Liver (tissue), 3 donors: ENCODE measurements around the gene FGF14.

Source experiments
- EGR1 ChIP-seq, 2 donors: IDR thresholded peaks; 2 replicates each; pipeline ENCODE4 v1.6.1; 2016 to 2018; ENCODE audit warnings: antibody characterized with exemption in 2 of 2, low read depth in 2 of 2
- GABPA ChIP-seq, 2 donors: IDR thresholded peaks in 1 of 2; conservative IDR thresholded peaks in 1 of 2; 2 replicates each; pipeline ENCODE4 v1.6.1; 2016; ENCODE audit warnings: antibody characterized with exemption in 2 of 2, mild to moderate bottlenecking in 1 of 2, moderate library complexity in 1 of 2
- HNF4G ChIP-seq: IDR thresholded peaks from 2 replicates; pipeline ENCODE4 v1.6.1; 2016; ENCODE audit warnings: antibody characterized with exemption
- RAD21 ChIP-seq, 2 donors: IDR thresholded peaks; 2 replicates each; pipeline ENCODE4 v1.6.1; 2016; ENCODE audit warnings: antibody characterized with exemption in 2 of 2, mild to moderate bottlenecking in 2 of 2
- SP1 ChIP-seq: IDR thresholded peaks from 2 replicates; pipeline ENCODE4 v1.6.1; 2018; ENCODE audit warnings: antibody characterized with exemption, mild to moderate bottlenecking
- TAF1 ChIP-seq: conservative IDR thresholded peaks from 2 replicates; pipeline ENCODE4 v1.6.1; 2016; ENCODE audit warnings: antibody characterized with exemption, mild to moderate bottlenecking
- TF ChIP-seq, protein P1 (sequence below): fragments of 150-350 bp; IDR thresholded peaks from 2 replicates; pipeline ENCODE4 v1.5.1; 2017; ENCODE audit warnings: improper control_type of control experiment, low read depth, low read length; ENCODE audit not compliant: missing input control
- TF ChIP-seq, protein P2 (sequence below): IDR thresholded peaks from 2 replicates; pipeline ENCODE4 v1.6.1; 2016; ENCODE audit warnings: antibody characterized with exemption
- TF ChIP-seq, protein P3 (sequence below): IDR thresholded peaks from 2 replicates; pipeline ENCODE4 v1.6.1; 2016; ENCODE audit warnings: antibody characterized with exemption
- TF ChIP-seq, protein P4 (sequence below): IDR thresholded peaks from 2 replicates; pipeline ENCODE4 v1.6.1; 2016; ENCODE audit warnings: antibody characterized with exemption, mild to moderate bottlenecking
- donor health status: healthy.
- donor health status: healthy.

DNA sequence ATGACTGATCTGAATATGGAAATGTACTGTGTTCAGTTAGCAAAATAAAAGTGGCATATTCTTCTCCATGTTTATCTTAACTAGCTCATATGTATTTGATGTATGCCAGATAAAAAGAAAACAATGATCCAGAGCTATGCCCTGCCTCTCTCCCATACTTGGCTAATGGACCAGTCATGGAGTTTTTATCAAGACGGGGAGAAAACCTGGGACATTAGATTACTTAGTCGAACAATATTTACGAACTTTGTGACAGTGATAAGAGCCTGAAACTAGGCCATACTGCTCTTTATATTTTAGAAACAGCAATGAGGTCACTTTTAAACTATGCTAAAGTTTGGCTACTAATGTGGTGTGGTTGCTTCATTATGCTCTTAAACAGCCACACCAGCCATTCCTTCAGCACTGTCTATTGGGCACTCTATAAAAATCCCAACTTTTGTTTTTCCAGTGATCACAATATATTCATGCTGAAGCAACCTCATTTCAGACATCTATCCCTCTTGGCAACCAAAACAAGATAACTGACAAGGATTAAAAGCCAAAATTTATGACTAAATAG is 265.0 kb downstream of the FGF14 start:
- TF ChIP-seq, protein P1, sequence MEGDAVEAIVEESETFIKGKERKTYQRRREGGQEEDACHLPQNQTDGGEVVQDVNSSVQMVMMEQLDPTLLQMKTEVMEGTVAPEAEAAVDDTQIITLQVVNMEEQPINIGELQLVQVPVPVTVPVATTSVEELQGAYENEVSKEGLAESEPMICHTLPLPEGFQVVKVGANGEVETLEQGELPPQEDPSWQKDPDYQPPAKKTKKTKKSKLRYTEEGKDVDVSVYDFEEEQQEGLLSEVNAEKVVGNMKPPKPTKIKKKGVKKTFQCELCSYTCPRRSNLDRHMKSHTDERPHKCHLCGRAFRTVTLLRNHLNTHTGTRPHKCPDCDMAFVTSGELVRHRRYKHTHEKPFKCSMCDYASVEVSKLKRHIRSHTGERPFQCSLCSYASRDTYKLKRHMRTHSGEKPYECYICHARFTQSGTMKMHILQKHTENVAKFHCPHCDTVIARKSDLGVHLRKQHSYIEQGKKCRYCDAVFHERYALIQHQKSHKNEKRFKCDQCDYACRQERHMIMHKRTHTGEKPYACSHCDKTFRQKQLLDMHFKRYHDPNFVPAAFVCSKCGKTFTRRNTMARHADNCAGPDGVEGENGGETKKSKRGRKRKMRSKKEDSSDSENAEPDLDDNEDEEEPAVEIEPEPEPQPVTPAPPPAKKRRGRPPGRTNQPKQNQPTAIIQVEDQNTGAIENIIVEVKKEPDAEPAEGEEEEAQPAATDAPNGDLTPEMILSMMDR = no peak
- no peak for TF ChIP-seq RAD21 (IDR thresholded peaks at IDR 0.05)
- no peak for TF ChIP-seq SP1
- no peak for TF ChIP-seq HNF4G
- TF ChIP-seq, protein P2, sequence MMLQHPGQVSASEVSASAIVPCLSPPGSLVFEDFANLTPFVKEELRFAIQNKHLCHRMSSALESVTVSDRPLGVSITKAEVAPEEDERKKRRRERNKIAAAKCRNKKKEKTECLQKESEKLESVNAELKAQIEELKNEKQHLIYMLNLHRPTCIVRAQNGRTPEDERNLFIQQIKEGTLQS = no peak
- no peak for TF ChIP-seq EGR1 (IDR thresholded peaks at IDR 0.05; ENCODE audit: low read depth in 2 of 2)
- TF ChIP-seq, protein P3, sequence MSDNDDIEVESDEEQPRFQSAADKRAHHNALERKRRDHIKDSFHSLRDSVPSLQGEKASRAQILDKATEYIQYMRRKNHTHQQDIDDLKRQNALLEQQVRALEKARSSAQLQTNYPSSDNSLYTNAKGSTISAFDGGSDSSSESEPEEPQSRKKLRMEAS = no peak
- TF ChIP-seq, protein P4, sequence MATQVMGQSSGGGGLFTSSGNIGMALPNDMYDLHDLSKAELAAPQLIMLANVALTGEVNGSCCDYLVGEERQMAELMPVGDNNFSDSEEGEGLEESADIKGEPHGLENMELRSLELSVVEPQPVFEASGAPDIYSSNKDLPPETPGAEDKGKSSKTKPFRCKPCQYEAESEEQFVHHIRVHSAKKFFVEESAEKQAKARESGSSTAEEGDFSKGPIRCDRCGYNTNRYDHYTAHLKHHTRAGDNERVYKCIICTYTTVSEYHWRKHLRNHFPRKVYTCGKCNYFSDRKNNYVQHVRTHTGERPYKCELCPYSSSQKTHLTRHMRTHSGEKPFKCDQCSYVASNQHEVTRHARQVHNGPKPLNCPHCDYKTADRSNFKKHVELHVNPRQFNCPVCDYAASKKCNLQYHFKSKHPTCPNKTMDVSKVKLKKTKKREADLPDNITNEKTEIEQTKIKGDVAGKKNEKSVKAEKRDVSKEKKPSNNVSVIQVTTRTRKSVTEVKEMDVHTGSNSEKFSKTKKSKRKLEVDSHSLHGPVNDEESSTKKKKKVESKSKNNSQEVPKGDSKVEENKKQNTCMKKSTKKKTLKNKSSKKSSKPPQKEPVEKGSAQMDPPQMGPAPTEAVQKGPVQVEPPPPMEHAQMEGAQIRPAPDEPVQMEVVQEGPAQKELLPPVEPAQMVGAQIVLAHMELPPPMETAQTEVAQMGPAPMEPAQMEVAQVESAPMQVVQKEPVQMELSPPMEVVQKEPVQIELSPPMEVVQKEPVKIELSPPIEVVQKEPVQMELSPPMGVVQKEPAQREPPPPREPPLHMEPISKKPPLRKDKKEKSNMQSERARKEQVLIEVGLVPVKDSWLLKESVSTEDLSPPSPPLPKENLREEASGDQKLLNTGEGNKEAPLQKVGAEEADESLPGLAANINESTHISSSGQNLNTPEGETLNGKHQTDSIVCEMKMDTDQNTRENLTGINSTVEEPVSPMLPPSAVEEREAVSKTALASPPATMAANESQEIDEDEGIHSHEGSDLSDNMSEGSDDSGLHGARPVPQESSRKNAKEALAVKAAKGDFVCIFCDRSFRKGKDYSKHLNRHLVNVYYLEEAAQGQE = no peak
- no peak for TF ChIP-seq GABPA (IDR thresholded peaks at IDR 0.05 in 1 of 2, conservative IDR thresholded peaks at IDR 0.05 in 1 of 2)
- no peak for TF ChIP-seq TAF1
